ENCODE measurements around the gene SURF4. TPM values are rescaled to one million over a fixed set of nuclear protein-coding genes. Genes with fewer than 3 reads are reported as not detected.
A peak's percentile ranks its signal among the peaks of the same experiment; 100 is the strongest.

SURF4 gene
- total and polyA plus RNA-seq, 2 donors (not counting 3 experiments of a cell fraction or from before 2014, with no cell fraction given), result 216 to 358 TPM

GRCh38 chr9:133396952-133397351, 21.1 kb upstream of the SURF4 start:
- CTCF ChIA-PET, result interaction anchor here (1.4 to 3.6 kb wide), 2 partner anchors 19 to 89 kb away, joined by 3 to 10 read pairs; no protein-coding TSS in a partner anchor
- FAIRE-seq, result no peak

More at GRCh38 chr9:133396952-133397351, 21.1 kb upstream of the SURF4 start:
- BruUV-seq (replicated peaks), result no TSS peak
- H3K79me2 ChIP-seq (ENCODE audit: control insufficient read depth, insufficient read depth, low read length), result no peaks in the 10 kb centered on the region
- intact Hi-C loops (cut with micrococcal nuclease), result loop anchor here (2.0 kb wide), 2 partner anchors 20 to 90 kb away; partner anchors contain the start of genes STKLD1 and SURF4
- peaks cover 0 to 3% of the 10 kb centered on the region in 2 experiments for H3K27me3 ChIP-seq (ENCODE audit: control insufficient read depth in 2 of 2, insufficient read depth in 2 of 2, low read length in 2 of 2)
- H3K4me3 ChIP-seq (replicated peaks in 1 of 3; ENCODE audit: insufficient read depth in 1 of 3, low read depth in 1 of 3, low read length in 3 of 3), result no peak overlapping the region
- no peaks in the 10 kb centered on the region for H3K36me3 ChIP-seq (ENCODE audit: control insufficient read depth in 2 of 2, extremely low read depth in 1 of 2, insufficient read depth in 2 of 2, low read length in 2 of 2)
- no peak overlapping the region for H2AFZ ChIP-seq (ENCODE audit: low read depth, low read length)
- no peaks in the 10 kb centered on the region for H4K20me1 ChIP-seq (replicated peaks; ENCODE audit: control insufficient read depth, extremely low read depth, insufficient read depth, low read length)
- no peak overlapping the region for H3K27ac ChIP-seq (ENCODE audit: insufficient read depth, low read depth, low read length)
- POLR2A ChIA-PET, result no interaction called here
- no peaks in the 10 kb centered on the region for H3K4me1 ChIP-seq (ENCODE audit: control insufficient read depth, extremely low read depth, insufficient read depth, low read length)
- dilution Hi-C loops (cut with MboI; ENCODE audit: extremely low pct_ligation_motif_present, low sequenced_read_pairs), result no loop called here
- peak; percentile 27 to 50 for TF ChIP-seq CTCF (IDR thresholded peaks at IDR 0.05; ENCODE audit: extremely low read depth in 1 of 2, insufficient read depth in 1 of 2, low read depth in 1 of 2, low read length in 2 of 2)
- TF ChIP-seq GATA2 (IDR thresholded peaks at IDR 0.05; ENCODE audit: insufficient read depth, insufficient read length, low read depth, low read length), result no peak
- H3K4me2 ChIP-seq (ENCODE audit: insufficient read depth, low read length), result no peak overlapping the region
- no peaks in the 10 kb centered on the region for H3K9me1 ChIP-seq (replicated peaks; ENCODE audit: control insufficient read depth, extremely low read depth, insufficient read depth, low read length)
- peak; percentile 17 for DNase-seq (ENCODE audit: low read depth, low spot score)
- no peaks in the 10 kb centered on the region for H3K9me3 ChIP-seq (replicated peaks; ENCODE audit: control insufficient read depth, insufficient read depth, low read length)
- H3K9ac ChIP-seq (replicated peaks; ENCODE audit: extremely low read depth, insufficient read depth, low read length), result no peak overlapping the region

Data from endothelial cell of umbilical vein (primary cell).